ENCODE results near the gene MYOF. TPM values are rescaled to one million over a fixed set of nuclear protein-coding genes. Genes with fewer than 3 reads are reported as not detected.

Gene MYOF
- total RNA-seq, 4 donors from 2014 or later, result 61.1 to 123 (median 99.6) TPM

DNA sequence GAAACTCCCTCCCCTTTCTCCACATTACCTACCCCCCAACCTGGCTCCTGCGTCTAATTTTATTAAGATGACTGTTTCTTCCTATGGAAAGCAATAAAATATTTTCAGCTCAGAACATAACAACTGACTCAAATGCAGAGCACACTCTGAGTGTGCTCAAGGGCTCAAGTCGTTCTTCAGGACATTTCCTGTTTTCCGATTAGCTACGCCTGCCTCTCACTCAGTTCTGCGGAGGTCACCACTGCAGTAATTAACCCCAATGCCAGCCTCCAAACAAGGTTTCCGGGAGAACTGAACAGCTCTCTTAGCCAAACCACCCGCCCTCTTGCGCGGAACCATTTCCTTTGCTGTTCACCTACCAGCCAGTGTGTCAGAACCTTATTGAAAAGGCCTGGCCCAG lies 19.3 kb downstream of the MYOF start:
- TF ChIP-seq, protein P1, sequence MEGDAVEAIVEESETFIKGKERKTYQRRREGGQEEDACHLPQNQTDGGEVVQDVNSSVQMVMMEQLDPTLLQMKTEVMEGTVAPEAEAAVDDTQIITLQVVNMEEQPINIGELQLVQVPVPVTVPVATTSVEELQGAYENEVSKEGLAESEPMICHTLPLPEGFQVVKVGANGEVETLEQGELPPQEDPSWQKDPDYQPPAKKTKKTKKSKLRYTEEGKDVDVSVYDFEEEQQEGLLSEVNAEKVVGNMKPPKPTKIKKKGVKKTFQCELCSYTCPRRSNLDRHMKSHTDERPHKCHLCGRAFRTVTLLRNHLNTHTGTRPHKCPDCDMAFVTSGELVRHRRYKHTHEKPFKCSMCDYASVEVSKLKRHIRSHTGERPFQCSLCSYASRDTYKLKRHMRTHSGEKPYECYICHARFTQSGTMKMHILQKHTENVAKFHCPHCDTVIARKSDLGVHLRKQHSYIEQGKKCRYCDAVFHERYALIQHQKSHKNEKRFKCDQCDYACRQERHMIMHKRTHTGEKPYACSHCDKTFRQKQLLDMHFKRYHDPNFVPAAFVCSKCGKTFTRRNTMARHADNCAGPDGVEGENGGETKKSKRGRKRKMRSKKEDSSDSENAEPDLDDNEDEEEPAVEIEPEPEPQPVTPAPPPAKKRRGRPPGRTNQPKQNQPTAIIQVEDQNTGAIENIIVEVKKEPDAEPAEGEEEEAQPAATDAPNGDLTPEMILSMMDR (IDR thresholded peaks at IDR 0.05), result no peak
- TF ChIP-seq POLR2A (IDR thresholded peaks at IDR 0.05), result no peak
- Histone ChIP-seq H3K4me1 (peaks cover 69 to 91% (median 83%) of the 10 kb centered on the region in 3 donors), H3K4me3 (no peak overlapping the region), H3K36me3 (peaks cover 0 to 18% (median 0%) of the 10 kb centered on the region in 3 donors), H3K27me3 (no peaks in the 10 kb centered on the region), H3K9me3 (no peaks in the 10 kb centered on the region), H3K27ac (peak overlapping the region; percentile 88 to 93 (median 90))
- WGBS, 2 donors, result 46 to 53% methylated on average over 9 of the region's 9 CpGs
- DNase-seq, result no peak
- intact Hi-C loops (cut with DNase I), result no loop called here

DNA sequence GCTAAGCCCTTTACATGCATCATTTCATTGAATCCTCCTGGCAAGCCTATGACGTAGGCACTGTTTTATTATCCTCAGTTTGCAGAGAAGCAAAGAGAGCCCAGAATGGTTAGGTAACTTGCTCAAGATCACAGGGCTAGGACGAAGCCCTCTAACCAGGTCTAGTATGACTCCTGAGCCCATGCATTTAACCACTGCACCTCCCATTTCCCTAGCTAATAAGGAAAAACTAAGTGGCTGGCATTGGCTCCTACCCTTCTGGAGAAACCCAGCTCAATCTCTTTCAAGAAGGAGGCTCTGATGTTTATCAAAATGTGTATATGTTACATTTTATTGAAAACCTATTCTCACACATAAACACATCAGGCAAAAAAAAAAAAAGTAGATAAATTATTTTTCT lies 19.8 kb downstream of the MYOF start:
- 0 to 25% methylated on average over 1 to 2 of the region's 2 CpGs for WGBS, 2 donors
- intact Hi-C loops (cut with DNase I), result no loop called here

GRCh38 chr10:93461807-93462178 lies 20.3 kb downstream of the MYOF start:
- Histone ChIP-seq H3K36me3 (peaks cover 0 to 28% (median 2%) of the 10 kb centered on the region in 3 donors), H3K9me3 (no peaks in the 10 kb centered on the region), H3K4me1 (peaks cover 67 to 91% (median 80%) of the 10 kb centered on the region in 3 donors), H3K27me3 (no peaks in the 10 kb centered on the region), H3K27ac (peak overlapping the region; percentile 90 to 93 (median 90)), H3K4me3 (no peak overlapping the region)
- intact Hi-C loops (cut with DNase I), result no loop called here
- no peak for DNase-seq
- 80 to 88% methylated on average over 1 of the region's 1 CpG for WGBS, 2 donors
- TF ChIP-seq POLR2A (IDR thresholded peaks at IDR 0.05), result no peak
- TF ChIP-seq, protein P1 (IDR thresholded peaks at IDR 0.05), result no peak

More for the DNA sequence above, 19.8 kb downstream of the MYOF start:
- peaks cover 70 to 93% (median 82%) of the 10 kb centered on the region in 3 donors for H3K4me1 ChIP-seq
- no peaks in the 10 kb centered on the region for H3K9me3 ChIP-seq
- H3K27ac ChIP-seq, result peak overlapping the region; percentile 90 to 93 (median 90)
- no peaks in the 10 kb centered on the region for H3K27me3 ChIP-seq
- H3K4me3 ChIP-seq, result no peak overlapping the region
- TF ChIP-seq, protein P1 (IDR thresholded peaks at IDR 0.05), result no peak
- TF ChIP-seq POLR2A (IDR thresholded peaks at IDR 0.05), result no peak
- DNase-seq, result no peak
- H3K36me3 ChIP-seq, result peaks cover 0 to 23% (median 0%) of the 10 kb centered on the region in 3 donors

- Histone ChIP-seq H3K4me3 (no peak overlapping the region), H3K9me3 (no peaks in the 10 kb centered on the region), H3K27me3 (no peaks in the 10 kb centered on the region), H3K27ac (peak overlapping the region; percentile 90 to 93 (median 90)), H3K4me1 (peaks cover 62 to 86% (median 74%) of the 10 kb centered on the region in 3 donors), H3K36me3 (peaks cover 0 to 34% (median 7%) of the 10 kb centered on the region in 3 donors)
- TF ChIP-seq, protein P1 (IDR thresholded peaks at IDR 0.05), result no peak
- TF ChIP-seq POLR2A (IDR thresholded peaks at IDR 0.05), result no peak
- no peak for DNase-seq
- intact Hi-C loops (cut with DNase I), result no loop called here
- 32 to 35% methylated on average over 4 of the region's 4 CpGs for WGBS, 2 donors
Measured at GRCh38 chr10:93461109-93461806, 20.9 kb downstream of the MYOF start.

- Histone ChIP-seq H3K27me3 (no peaks in the 10 kb centered on the region), H3K4me3 (no peak overlapping the region), H3K9me3 (no peaks in the 10 kb centered on the region), H3K27ac (peak overlapping the region; percentile 69 to 95 (median 90)), H3K36me3 (peaks cover 0 to 51% (median 7%) of the 10 kb centered on the region in 3 donors), H3K4me1 (peaks cover 46 to 68% (median 56%) of the 10 kb centered on the region in 3 donors)
- no peak for DNase-seq
- intact Hi-C loops (cut with DNase I), result no loop called here
- no peak for TF ChIP-seq POLR2A (IDR thresholded peaks at IDR 0.05)
- TF ChIP-seq, protein P1 (IDR thresholded peaks at IDR 0.05), result no peak
- 38 to 53% methylated on average over 3 of the region's 3 CpGs for WGBS, 2 donors
Measured at GRCh38 chr10:93459466-93459865, 22.7 kb downstream of the MYOF start.
